ENCODE data around the gene IDI1. TPM values are rescaled to one million over a fixed set of nuclear protein-coding genes. Genes with fewer than 3 reads are reported as not detected.

The IDI1 gene
- total RNA-seq, 1 experiment from 2014 or later: 71.8 TPM

- no peak for DNase-seq (ENCODE audit: low read depth)
Observed at GRCh38 chr10:994836-995558, 53.9 kb downstream of the IDI1 start.

- DNase-seq (ENCODE audit: low read depth): no peak
Observed at GRCh38 chr10:992871-993270, 56.0 kb downstream of the IDI1 start.

DNA sequence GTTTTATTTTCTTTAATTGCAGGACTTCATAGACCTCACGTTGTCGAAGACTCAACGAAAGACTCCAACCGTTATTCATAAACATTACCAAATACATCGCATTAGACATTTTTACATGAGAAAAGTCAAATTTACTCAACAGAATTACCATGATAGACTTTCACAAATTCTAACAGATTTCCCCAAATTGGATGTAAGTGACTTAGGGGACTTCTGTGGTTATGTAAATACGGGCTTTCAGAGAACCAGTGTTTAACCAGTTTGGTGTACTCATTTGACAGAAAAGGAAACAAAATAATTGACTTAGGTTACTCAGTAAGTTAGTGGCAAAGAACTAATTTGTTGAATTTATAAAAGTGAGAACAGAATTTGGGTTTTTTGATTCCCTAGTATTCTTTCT lies 56.5 kb downstream of the IDI1 start:
- no peak for DNase-seq (ENCODE audit: low read depth)

DNA sequence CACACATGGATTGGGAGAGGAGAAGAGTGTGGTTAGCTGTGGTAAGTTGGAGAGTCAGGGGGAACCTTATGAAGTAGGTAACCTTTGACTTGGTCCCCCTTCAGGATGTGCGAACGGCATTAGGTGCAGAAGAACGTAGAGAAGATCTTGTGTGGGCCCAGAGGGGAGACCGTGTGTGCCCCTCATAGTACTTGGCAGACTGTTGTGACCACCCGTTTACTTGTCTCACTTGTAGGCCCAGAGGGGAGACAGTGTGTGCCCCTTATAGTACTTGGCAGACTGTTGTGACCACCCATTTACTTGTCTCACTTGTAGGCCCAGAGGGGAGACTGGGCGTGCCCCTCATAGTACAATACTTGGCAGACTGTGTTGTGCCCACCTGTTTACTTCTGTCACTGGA lies 58.1 kb downstream of the IDI1 start:
- DNase-seq (ENCODE audit: low read depth): no peak

Other genes with a start within 250 kb of the IDI1 start
- 8.4 and 24.0 TPM in 2 replicates for gene LARP4B, start 117.4 kb downstream of the IDI1 start, total RNA-seq (2014; rRNA removed; shearing (Covaris generic))
- gene GTPBP4, start 60.7 kb downstream of the IDI1 start, total RNA-seq (2014; rRNA removed; shearing (Covaris generic)): 11.2 and 20.7 TPM in 2 replicates
- not detected in 2 replicates for gene IDI2, start 23.3 kb downstream of the IDI1 start, total RNA-seq (2014; rRNA removed; shearing (Covaris generic))
- 4.8 and 5.6 TPM in 2 replicates for gene WDR37, start 7.3 kb upstream of the IDI1 start, total RNA-seq (2014; rRNA removed; shearing (Covaris generic))